HepG2 (cell line): ENCODE results near the gene RMI2. TPM values are rescaled to one million over a fixed set of nuclear protein-coding genes. Genes with fewer than 3 reads are reported as not detected.

Experiments used
- ARNT ChIP-seq: fragments of 450-650 bp; IDR thresholded peaks from 2 replicates; pipeline ENCODE4 v1.6.1; 2017
- ASH2L ChIP-seq: fragments of 300-600, 200-600 bp; sonication (generic); IDR thresholded peaks from 2 replicates; pipeline ENCODE4 v1.7.0; 2017; ENCODE audit warnings: low read depth, mild to moderate bottlenecking, moderate library complexity, mixed read lengths, low read length; ENCODE audit not compliant: insufficient read length
- CBX2 ChIP-seq, 2 experiments: fragments of 200-600 bp in 1 of 2; sonication (generic); formaldehyde crosslinking in 1 of 2; IDR thresholded peaks; 2 replicates each; pipeline versions ENCODE4 v1.7.0 to v1.8.1; 2018 to 2022; ENCODE audit warnings: low read depth in 2 of 2, low read length in 1 of 2, mild to moderate bottlenecking in 1 of 2, missing genetic modification reagents in 1 of 2
- CC2D1A ChIP-seq: sonication (generic); formaldehyde crosslinking; IDR thresholded peaks from 2 replicates; pipeline ENCODE4 v1.8.1; 2023; ENCODE audit warnings: mild to moderate bottlenecking, missing genetic modification reagents
- EP300 ChIP-seq, 3 experiments: sonication (generic) in 1 of 3; formaldehyde crosslinking in 1 of 3; IDR thresholded peaks; 2 replicates each; pipeline versions ENCODE4 v1.5.1 to v1.6.1; 2011 to 2020; ENCODE audit warnings: low read depth in 2 of 3, low read length in 2 of 3, borderline replicate concordance in 1 of 3, improper control_type of control experiment in 1 of 3, mild to moderate bottlenecking in 1 of 3, missing genetic modification reagents in 1 of 3, moderate library complexity in 1 of 3
- MIER2 ChIP-seq: IDR thresholded peaks from 2 replicates; pipeline ENCODE4 v1.6.1; 2016; ENCODE audit warnings: missing biosample characterization, missing genetic modification reagents
- NFAT5 ChIP-seq: sonication (generic); formaldehyde crosslinking; IDR thresholded peaks from 2 replicates; pipeline ENCODE4 v1.4.0; 2020; ENCODE audit warnings: missing genetic modification reagents
- RBAK ChIP-seq: sonication (generic); formaldehyde crosslinking; IDR thresholded peaks from 2 replicates; pipeline ENCODE4 v1.5.1; 2020; ENCODE audit warnings: mild to moderate bottlenecking, missing genetic modification reagents
- RORA ChIP-seq: sonication (generic); formaldehyde crosslinking; IDR thresholded peaks from 2 replicates; pipeline ENCODE4 v1.5.0; 2020; ENCODE audit warnings: mild to moderate bottlenecking, missing genetic modification reagents, moderate library complexity
- SP5 ChIP-seq: IDR thresholded peaks from 2 replicates; pipeline ENCODE4 v1.6.1; 2016; ENCODE audit warnings: low read depth, borderline replicate concordance
- STAT6 ChIP-seq: sonication (generic); formaldehyde crosslinking; IDR thresholded peaks from 2 replicates; pipeline ENCODE4 v1.4.0; 2020; ENCODE audit warnings: missing genetic modification reagents, mild to moderate bottlenecking, borderline replicate concordance
- ZNF264 ChIP-seq: sonication (generic); formaldehyde crosslinking; IDR thresholded peaks from 2 replicates; pipeline ENCODE4 v1.4.0; 2020; ENCODE audit warnings: missing genetic modification reagents
- ZNF329 ChIP-seq: sonication (generic); formaldehyde crosslinking; IDR thresholded peaks from 2 replicates; pipeline ENCODE4 v1.9.0; 2021; ENCODE audit warnings: low read depth, mild to moderate bottlenecking, missing genetic modification reagents
- ZNF382 ChIP-seq: sonication (generic); formaldehyde crosslinking; IDR thresholded peaks from 2 replicates; pipeline ENCODE4 v1.5.0; 2020; ENCODE audit warnings: missing genetic modification reagents, mild to moderate bottlenecking, borderline replicate concordance
- ZNF44 ChIP-seq: sonication (generic); formaldehyde crosslinking; IDR thresholded peaks from 2 replicates; pipeline ENCODE4 v1.5.1; 2020; ENCODE audit warnings: mild to moderate bottlenecking, missing genetic modification reagents
- ZNF558 ChIP-seq: sonication (generic); formaldehyde crosslinking; IDR thresholded peaks from 2 replicates; pipeline ENCODE4 v1.9.0; 2022; ENCODE audit warnings: mild to moderate bottlenecking, missing genetic modification reagents, borderline replicate concordance
- ZNF704 ChIP-seq: sonication (generic); formaldehyde crosslinking; IDR thresholded peaks from 2 replicates; pipeline ENCODE4 v1.8.1; 2023; ENCODE audit warnings: mild to moderate bottlenecking, inconsistent platforms, moderate library complexity, missing genetic modification reagents, borderline replicate concordance
- ZNF776 ChIP-seq: sonication (generic); formaldehyde crosslinking; IDR thresholded peaks from 2 replicates; pipeline ENCODE4 v1.4.0; 2020; ENCODE audit warnings: mild to moderate bottlenecking, missing genetic modification reagents
- ZNF781 ChIP-seq: sonication (generic); formaldehyde crosslinking; IDR thresholded peaks from 2 replicates; pipeline ENCODE4 v1.5.1; 2020; ENCODE audit warnings: borderline replicate concordance, mild to moderate bottlenecking, missing genetic modification reagents; ENCODE audit errors: not compliant biosample characterization
- polyA plus RNA-seq, 8 experiments: library from polyadenylated mRNA; depleted of rRNA in 3 of 8; stranded (reverse) in 7 of 8; unstranded in 1 of 8; fragments of >200 nt; fragmentation: Illumina TruSeq in 4 of 8; extraction: Trizol in 4 of 8; gene quantifications; 2 replicates each; pipeline versions ENCODE4 v1.2.1 to v1.2.3, GENCODE V29; 2011 to 2016; ENCODE audit warnings: low read depth in 4 of 8, missing spikeins in 1 of 8, mixed read lengths in 1 of 8; ENCODE audit not compliant: insufficient read depth in 1 of 8
- total RNA-seq, 5 experiments: library from RNA; depleted of rRNA; stranded (reverse); fragments of >200 nt; fragmentation: Illumina TruSeq; extraction: Trizol; gene quantifications; 2 replicates each; pipeline ENCODE4 v1.2.3, GENCODE V29; 2016; ENCODE audit warnings: low read depth in 1 of 5

The RMI2 gene
- total and polyA plus RNA-seq, 2 of the 13 experiments (the other 11 are each of a cell fraction or from before 2014, with no cell fraction given): 24.5 to 55.7 TPM

DNA sequence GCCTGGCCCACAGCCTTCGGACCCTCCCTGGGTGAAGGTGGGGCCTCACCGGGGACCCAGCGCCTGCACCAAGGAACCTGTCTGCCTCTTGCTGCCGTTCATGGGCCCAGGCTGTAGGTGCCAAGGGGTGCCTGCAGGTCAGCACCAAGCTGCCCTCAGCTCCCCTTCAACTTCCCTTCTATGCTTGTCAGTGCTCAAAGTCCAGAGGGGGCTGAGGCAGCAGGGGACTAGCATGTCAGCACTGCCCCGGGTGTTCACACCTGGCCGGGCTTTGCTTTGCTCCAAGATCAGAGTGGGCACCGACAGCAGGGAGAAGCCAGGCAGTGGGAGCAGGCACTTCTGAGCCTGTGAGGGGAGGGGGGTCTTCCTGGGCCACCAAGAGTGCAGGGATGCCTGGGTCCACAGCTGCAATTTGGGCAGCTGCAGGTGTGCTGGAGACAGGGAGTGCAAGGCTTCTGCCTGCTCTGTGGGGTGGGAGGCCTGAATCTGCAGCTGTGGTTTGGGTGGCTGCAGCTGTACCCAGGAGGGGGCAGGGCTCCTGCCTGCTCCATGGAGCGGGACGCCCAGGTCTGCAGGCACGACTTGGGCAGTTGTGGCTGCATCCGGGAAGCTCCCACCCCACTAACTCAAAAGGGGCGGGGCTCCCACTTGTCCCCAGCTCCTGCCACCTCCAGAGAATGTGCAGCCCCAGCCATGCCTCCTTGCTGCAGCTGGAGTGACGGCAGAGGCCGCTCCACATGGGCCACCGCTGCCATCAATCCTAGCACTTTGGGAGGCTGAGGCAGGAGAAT, 36.6 kb upstream of the RMI2 start (continued):
- TF ChIP-seq STAT6 (no peak), NFAT5 (no peak), CC2D1A (CRISPR knock-in tag) (no peak), ZNF382 (CRISPR knock-in tag) (no peak), ZNF776 (peak; percentile 25; the same call in 1 of the 2 replicates), EP300 (IDR thresholded peaks at IDR 0.05; ENCODE audit: low read depth in 2 of 2, low read length in 2 of 2) (peak in 1 of 2 experiments; percentile 56; a peak in 1 of 4 replicates), EP300 (CRISPR knock-in tag; IDR thresholded peaks at IDR 0.05; ENCODE audit: borderline replicate concordance) (peak; percentile 73), RBAK (no peak), CBX2 (IDR thresholded peaks at IDR 0.05; ENCODE audit: low read depth, low read length) (no peak), CBX2 (CRISPR knock-in tag; IDR thresholded peaks at IDR 0.05; ENCODE audit: low read depth) (no peak), ZNF329 (CRISPR knock-in tag) (peak; percentile 74; the same call in 1 of the 2 replicates), ZNF781 (CRISPR knock-in tag) (peak; percentile 82), ZNF704 (CRISPR knock-in tag) (0 out of 2 replicates have a peak, but pooled peaks have one; percentile 18), MIER2 (CRISPR knock-in tag) (no peak), ZNF44 (no peak), ARNT (no peak), SP5 (peak; percentile 86), ZNF264 (CRISPR knock-in tag) (no peak), RORA (CRISPR knock-in tag) (no peak), ZNF558 (no peak), ASH2L (peak; percentile 35)
